ENCODE measurements around the gene KCNC4. TPM values are rescaled to one million over a fixed set of nuclear protein-coding genes. Genes with fewer than 3 reads are reported as not detected.

Gene KCNC4
- total RNA-seq (2022; extraction: Qiagen RNA extraction; ENCODE audit: low read depth) = 2.2 to 4.4 TPM (median 4.0 TPM) in 5 replicates

GRCh38 chr1:110209715-110210603, at the start of gene KCNC4:
Gene KCNC4, plus strand, starts transcription at chr1:110210314. Its CDS starts 1,186 bp downstream, at chr1:110211500.

Other genes starting within 250 kb of the KCNC4 start
- gene AHCYL1, start 225.5 kb upstream of the KCNC4 start, total RNA-seq (2022; extraction: Qiagen RNA extraction; ENCODE audit: low read depth) = 46.9 to 56.1 TPM (median 51.4 TPM) in 5 replicates
- gene STRIP1, start 175.7 kb upstream of the KCNC4 start, total RNA-seq (2022; extraction: Qiagen RNA extraction; ENCODE audit: low read depth) = 11.2 to 14.5 TPM (median 13.2 TPM) in 5 replicates
- gene ALX3, start 139.6 kb upstream of the KCNC4 start, total RNA-seq (2022; extraction: Qiagen RNA extraction; ENCODE audit: low read depth) = not detected in 5 replicates
- not detected in 5 replicates for gene UBL4B, start 97.9 kb upstream of the KCNC4 start, total RNA-seq (2022; extraction: Qiagen RNA extraction; ENCODE audit: low read depth)
- gene SLC6A17, start 59.8 kb upstream of the KCNC4 start, total RNA-seq (2022; extraction: Qiagen RNA extraction; ENCODE audit: low read depth) = 5.2 to 6.8 TPM (median 5.8 TPM) in 5 replicates
- 8.7 to 9.8 TPM (median 8.9 TPM) in 5 replicates for gene RBM15, start 129.1 kb downstream of the KCNC4 start, total RNA-seq (2022; extraction: Qiagen RNA extraction; ENCODE audit: low read depth)
- 26.5 to 40.2 TPM (median 37.4 TPM) in 5 replicates for gene SLC16A4, start 180.7 kb downstream of the KCNC4 start, total RNA-seq (2022; extraction: Qiagen RNA extraction; ENCODE audit: low read depth)
- gene LAMTOR5, start 197.4 kb downstream of the KCNC4 start, total RNA-seq (2022; extraction: Qiagen RNA extraction; ENCODE audit: low read depth) = 173 to 192 TPM (median 187 TPM) in 5 replicates
- gene PROK1, start 240.8 kb downstream of the KCNC4 start, total RNA-seq (2022; extraction: Qiagen RNA extraction; ENCODE audit: low read depth) = not detected in 5 replicates